ENCODE data around the gene TTC28.

DNA sequence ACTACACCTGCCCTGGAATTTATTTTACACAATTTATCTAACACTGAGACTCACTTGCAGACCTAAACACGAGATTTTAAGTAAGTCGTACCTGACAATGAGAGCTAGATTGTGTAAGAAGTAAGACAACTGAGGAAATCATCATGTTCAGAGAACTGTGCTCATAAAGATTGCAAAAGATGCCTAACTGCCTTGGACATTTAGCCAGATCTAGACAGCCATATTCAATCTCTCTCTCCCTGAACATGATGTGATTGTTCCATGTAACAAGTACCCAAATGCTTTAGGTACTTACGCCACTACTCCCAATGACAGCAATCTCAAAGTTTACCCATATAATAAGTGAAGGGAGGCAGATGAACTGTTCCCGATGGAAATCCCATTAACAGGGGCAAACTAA, 550.8 kb downstream of the TTC28 start:
- TF ChIP-seq POLR2AphosphoS5 (IDR thresholded peaks at IDR 0.05; ENCODE audit: low read depth, low read length), result no peak
- TF ChIP-seq, protein P1, sequence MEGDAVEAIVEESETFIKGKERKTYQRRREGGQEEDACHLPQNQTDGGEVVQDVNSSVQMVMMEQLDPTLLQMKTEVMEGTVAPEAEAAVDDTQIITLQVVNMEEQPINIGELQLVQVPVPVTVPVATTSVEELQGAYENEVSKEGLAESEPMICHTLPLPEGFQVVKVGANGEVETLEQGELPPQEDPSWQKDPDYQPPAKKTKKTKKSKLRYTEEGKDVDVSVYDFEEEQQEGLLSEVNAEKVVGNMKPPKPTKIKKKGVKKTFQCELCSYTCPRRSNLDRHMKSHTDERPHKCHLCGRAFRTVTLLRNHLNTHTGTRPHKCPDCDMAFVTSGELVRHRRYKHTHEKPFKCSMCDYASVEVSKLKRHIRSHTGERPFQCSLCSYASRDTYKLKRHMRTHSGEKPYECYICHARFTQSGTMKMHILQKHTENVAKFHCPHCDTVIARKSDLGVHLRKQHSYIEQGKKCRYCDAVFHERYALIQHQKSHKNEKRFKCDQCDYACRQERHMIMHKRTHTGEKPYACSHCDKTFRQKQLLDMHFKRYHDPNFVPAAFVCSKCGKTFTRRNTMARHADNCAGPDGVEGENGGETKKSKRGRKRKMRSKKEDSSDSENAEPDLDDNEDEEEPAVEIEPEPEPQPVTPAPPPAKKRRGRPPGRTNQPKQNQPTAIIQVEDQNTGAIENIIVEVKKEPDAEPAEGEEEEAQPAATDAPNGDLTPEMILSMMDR (IDR thresholded peaks at IDR 0.05 in 2 of 3, conservative IDR thresholded peaks at IDR 0.05 in 1 of 3; ENCODE audit: borderline replicate concordance in 1 of 3, insufficient read depth in 1 of 3, low read depth in 2 of 3, low read length in 2 of 3), result no peak
- TF ChIP-seq SRF (IDR thresholded peaks at IDR 0.05; ENCODE audit: low read depth), result no peak
- TF ChIP-seq, protein P2, sequence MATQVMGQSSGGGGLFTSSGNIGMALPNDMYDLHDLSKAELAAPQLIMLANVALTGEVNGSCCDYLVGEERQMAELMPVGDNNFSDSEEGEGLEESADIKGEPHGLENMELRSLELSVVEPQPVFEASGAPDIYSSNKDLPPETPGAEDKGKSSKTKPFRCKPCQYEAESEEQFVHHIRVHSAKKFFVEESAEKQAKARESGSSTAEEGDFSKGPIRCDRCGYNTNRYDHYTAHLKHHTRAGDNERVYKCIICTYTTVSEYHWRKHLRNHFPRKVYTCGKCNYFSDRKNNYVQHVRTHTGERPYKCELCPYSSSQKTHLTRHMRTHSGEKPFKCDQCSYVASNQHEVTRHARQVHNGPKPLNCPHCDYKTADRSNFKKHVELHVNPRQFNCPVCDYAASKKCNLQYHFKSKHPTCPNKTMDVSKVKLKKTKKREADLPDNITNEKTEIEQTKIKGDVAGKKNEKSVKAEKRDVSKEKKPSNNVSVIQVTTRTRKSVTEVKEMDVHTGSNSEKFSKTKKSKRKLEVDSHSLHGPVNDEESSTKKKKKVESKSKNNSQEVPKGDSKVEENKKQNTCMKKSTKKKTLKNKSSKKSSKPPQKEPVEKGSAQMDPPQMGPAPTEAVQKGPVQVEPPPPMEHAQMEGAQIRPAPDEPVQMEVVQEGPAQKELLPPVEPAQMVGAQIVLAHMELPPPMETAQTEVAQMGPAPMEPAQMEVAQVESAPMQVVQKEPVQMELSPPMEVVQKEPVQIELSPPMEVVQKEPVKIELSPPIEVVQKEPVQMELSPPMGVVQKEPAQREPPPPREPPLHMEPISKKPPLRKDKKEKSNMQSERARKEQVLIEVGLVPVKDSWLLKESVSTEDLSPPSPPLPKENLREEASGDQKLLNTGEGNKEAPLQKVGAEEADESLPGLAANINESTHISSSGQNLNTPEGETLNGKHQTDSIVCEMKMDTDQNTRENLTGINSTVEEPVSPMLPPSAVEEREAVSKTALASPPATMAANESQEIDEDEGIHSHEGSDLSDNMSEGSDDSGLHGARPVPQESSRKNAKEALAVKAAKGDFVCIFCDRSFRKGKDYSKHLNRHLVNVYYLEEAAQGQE (IDR thresholded peaks at IDR 0.05; ENCODE audit: low read depth), result no peak
- TF ChIP-seq EZH2 (IDR thresholded peaks at IDR 0.05), result no peak
- TF ChIP-seq POLR2A (IDR thresholded peaks at IDR 0.05; ENCODE audit: borderline replicate concordance, extremely low read depth, insufficient read depth, insufficient read length), result no peak
- TF ChIP-seq ZFX (IDR thresholded peaks at IDR 0.05), result no peak
- TF ChIP-seq EZH2phosphoT487 (IDR thresholded peaks at IDR 0.05; ENCODE audit: borderline replicate concordance), result no peak
- no peak for TF ChIP-seq RAD21 (IDR thresholded peaks at IDR 0.05; ENCODE audit: low read depth)
- TF ChIP-seq EGR1 (IDR thresholded peaks at IDR 0.05; ENCODE audit: low read depth), result no peak
- TF ChIP-seq, protein P3, sequence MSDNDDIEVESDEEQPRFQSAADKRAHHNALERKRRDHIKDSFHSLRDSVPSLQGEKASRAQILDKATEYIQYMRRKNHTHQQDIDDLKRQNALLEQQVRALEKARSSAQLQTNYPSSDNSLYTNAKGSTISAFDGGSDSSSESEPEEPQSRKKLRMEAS (IDR thresholded peaks at IDR 0.05), result no peak
- TF ChIP-seq, protein P4, sequence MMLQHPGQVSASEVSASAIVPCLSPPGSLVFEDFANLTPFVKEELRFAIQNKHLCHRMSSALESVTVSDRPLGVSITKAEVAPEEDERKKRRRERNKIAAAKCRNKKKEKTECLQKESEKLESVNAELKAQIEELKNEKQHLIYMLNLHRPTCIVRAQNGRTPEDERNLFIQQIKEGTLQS (IDR thresholded peaks at IDR 0.05), result no peak
- TF ChIP-seq SP1 (IDR thresholded peaks at IDR 0.05; ENCODE audit: low read depth), result no peak
